ENCODE data around the gene ABCA9. TPM values are rescaled to one million over a fixed set of nuclear protein-coding genes. Genes with fewer than 3 reads are reported as not detected.

ABCA9 gene
- total and polyA plus RNA-seq, 2 of the 13 experiments (the other 11 are each of a cell fraction or from before 2014, with no cell fraction given): 0.04 TPM; not detected in 1

GRCh38 chr17:69018022-69018615 is 42.6 kb downstream of the ABCA9 start (continued):
- no peak for TF ChIP-seq ARID2 (CRISPR knock-in tag; IDR thresholded peaks at IDR 0.05; ENCODE audit: borderline replicate concordance)
- TF ChIP-seq, protein P1, sequence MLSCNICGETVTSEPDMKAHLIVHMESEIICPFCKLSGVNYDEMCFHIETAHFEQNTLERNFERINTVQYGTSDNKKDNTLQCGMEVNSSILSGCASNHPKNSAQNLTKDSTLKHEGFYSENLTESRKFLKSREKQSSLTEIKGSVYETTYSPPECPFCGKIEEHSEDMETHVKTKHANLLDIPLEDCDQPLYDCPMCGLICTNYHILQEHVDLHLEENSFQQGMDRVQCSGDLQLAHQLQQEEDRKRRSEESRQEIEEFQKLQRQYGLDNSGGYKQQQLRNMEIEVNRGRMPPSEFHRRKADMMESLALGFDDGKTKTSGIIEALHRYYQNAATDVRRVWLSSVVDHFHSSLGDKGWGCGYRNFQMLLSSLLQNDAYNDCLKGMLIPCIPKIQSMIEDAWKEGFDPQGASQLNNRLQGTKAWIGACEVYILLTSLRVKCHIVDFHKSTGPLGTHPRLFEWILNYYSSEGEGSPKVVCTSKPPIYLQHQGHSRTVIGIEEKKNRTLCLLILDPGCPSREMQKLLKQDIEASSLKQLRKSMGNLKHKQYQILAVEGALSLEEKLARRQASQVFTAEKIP (CRISPR knock-in tag; IDR thresholded peaks at IDR 0.05; ENCODE audit: borderline replicate concordance): no peak
- TF ChIP-seq MIER2 (CRISPR knock-in tag; IDR thresholded peaks at IDR 0.05): no peak
- no peak for TF ChIP-seq SRF (IDR thresholded peaks at IDR 0.05; ENCODE audit: low read depth, low read length)
- TF ChIP-seq NR2F6 (IDR thresholded peaks at IDR 0.05): peak; percentile 67
- TF ChIP-seq NR2F6 (CRISPR knock-in tag; IDR thresholded peaks at IDR 0.05): peak; percentile 30; the same call in 1 of the 2 replicates
- no peak for TF ChIP-seq ZBTB7A (CRISPR knock-in tag; IDR thresholded peaks at IDR 0.05)
- TF ChIP-seq, protein P2, sequence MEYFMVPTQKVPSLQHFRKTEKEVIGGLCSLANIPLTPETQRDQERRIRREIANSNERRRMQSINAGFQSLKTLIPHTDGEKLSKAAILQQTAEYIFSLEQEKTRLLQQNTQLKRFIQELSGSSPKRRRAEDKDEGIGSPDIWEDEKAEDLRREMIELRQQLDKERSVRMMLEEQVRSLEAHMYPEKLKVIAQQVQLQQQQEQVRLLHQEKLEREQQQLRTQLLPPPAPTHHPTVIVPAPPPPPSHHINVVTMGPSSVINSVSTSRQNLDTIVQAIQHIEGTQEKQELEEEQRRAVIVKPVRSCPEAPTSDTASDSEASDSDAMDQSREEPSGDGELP (IDR thresholded peaks at IDR 0.05; ENCODE audit: borderline replicate concordance, low read depth): no peak
- peak; percentile 22; the same call in 1 of the 2 replicates for TF ChIP-seq SAP130 (CRISPR knock-in tag; IDR thresholded peaks at IDR 0.05; ENCODE audit: low read depth)
- TF ChIP-seq ZNF704 (CRISPR knock-in tag; IDR thresholded peaks at IDR 0.05; ENCODE audit: borderline replicate concordance): no peak
- TF ChIP-seq MTA3 (CRISPR knock-in tag; IDR thresholded peaks at IDR 0.05): no peak
- TF ChIP-seq FOXA3 (CRISPR knock-in tag; IDR thresholded peaks at IDR 0.05): peak; percentile 68
- TF ChIP-seq AGO2 (optimal IDR thresholded peaks at IDR 0.05; ENCODE audit: low read depth, low read length): no peak
- no peak for TF ChIP-seq ZNF264 (CRISPR knock-in tag; IDR thresholded peaks at IDR 0.05)
- no peak for TF ChIP-seq ZNF484 (CRISPR knock-in tag; IDR thresholded peaks at IDR 0.05; ENCODE audit: borderline replicate concordance, low read depth)
- TF ChIP-seq, protein P3, sequence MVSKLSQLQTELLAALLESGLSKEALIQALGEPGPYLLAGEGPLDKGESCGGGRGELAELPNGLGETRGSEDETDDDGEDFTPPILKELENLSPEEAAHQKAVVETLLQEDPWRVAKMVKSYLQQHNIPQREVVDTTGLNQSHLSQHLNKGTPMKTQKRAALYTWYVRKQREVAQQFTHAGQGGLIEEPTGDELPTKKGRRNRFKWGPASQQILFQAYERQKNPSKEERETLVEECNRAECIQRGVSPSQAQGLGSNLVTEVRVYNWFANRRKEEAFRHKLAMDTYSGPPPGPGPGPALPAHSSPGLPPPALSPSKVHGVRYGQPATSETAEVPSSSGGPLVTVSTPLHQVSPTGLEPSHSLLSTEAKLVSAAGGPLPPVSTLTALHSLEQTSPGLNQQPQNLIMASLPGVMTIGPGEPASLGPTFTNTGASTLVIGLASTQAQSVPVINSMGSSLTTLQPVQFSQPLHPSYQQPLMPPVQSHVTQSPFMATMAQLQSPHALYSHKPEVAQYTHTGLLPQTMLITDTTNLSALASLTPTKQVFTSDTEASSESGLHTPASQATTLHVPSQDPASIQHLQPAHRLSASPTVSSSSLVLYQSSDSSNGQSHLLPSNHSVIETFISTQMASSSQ (IDR thresholded peaks at IDR 0.05; ENCODE audit: low read depth): peak; percentile 78
- TF ChIP-seq, protein P3 (CRISPR knock-in tag; IDR thresholded peaks at IDR 0.05; ENCODE audit: borderline replicate concordance): no peak
- TF ChIP-seq BORCS8-MEF2B (CRISPR knock-in tag; IDR thresholded peaks at IDR 0.05): no peak
- no peak for TF ChIP-seq ZSCAN22 (CRISPR knock-in tag; IDR thresholded peaks at IDR 0.05)
- TF ChIP-seq SMARCC2 (IDR thresholded peaks at IDR 0.05): no peak
- no peak; the same call in 1 of the 2 replicates for TF ChIP-seq DNMT3B (CRISPR knock-in tag; conservative IDR thresholded peaks at IDR 0.05)
- TF ChIP-seq PHF5A (CRISPR knock-in tag; IDR thresholded peaks at IDR 0.05; ENCODE audit: low read depth, unreplicated experiment): no peak
- TF ChIP-seq CREM (IDR thresholded peaks at IDR 0.05): 0 out of 2 replicates have a peak, but pooled peaks have one; percentile 28
- no peak for TF ChIP-seq CREM (CRISPR knock-in tag; IDR thresholded peaks at IDR 0.05)
- no peak for TF ChIP-seq ZNF451 (CRISPR knock-in tag; IDR thresholded peaks at IDR 0.05)
- no peak for TF ChIP-seq U2AF2 (IDR thresholded peaks at IDR 0.05; ENCODE audit: low read depth, low read length)
